GM18870 (cell line): ENCODE results near the gene HPSE2.
"Not testable (repeated sequence)": the region's sequence is repeated elsewhere in the genome, so short reads cannot be mapped to it uniquely, and the experiment has no call there.

Experiments used
- ATAC-seq: cut with Tn5 transposase; IDR thresholded peaks from one replicate; pipeline ENCODE4 v1.9.1; 2021; ENCODE audit warnings: moderate library complexity; ENCODE audit not compliant: unreplicated experiment

Gene HPSE2

GRCh38 chr10:99170116-99170675 lies 65.5 kb downstream of the HPSE2 start:
- ATAC-seq, result no peak

- no peak for ATAC-seq
Observed at GRCh38 chr10:99161165-99161564, 74.5 kb downstream of the HPSE2 start.

GRCh38 chr10:99143651-99144050 lies 92.0 kb downstream of the HPSE2 start:
- no peak for ATAC-seq

- ATAC-seq, result no peak
Observed at GRCh38 chr10:99143011-99143410, 92.6 kb downstream of the HPSE2 start.

- not testable (repeated sequence) for ATAC-seq
Observed at GRCh38 chr10:99132897-99133296, 102.8 kb downstream of the HPSE2 start.

GRCh38 chr10:99125879-99126278 lies 109.8 kb downstream of the HPSE2 start:
- no peak for ATAC-seq

GRCh38 chr10:99124376-99124775 lies 111.3 kb downstream of the HPSE2 start:
- no peak for ATAC-seq

- ATAC-seq, result no peak
Observed at GRCh38 chr10:99123851-99124250, 111.8 kb downstream of the HPSE2 start.

GRCh38 chr10:99123336-99123735 lies 112.3 kb downstream of the HPSE2 start:
- ATAC-seq, result no peak

- ATAC-seq, result no peak
Observed at GRCh38 chr10:99119258-99119748, 116.3 kb downstream of the HPSE2 start.

- no peak for ATAC-seq
Observed at GRCh38 chr10:99115703-99116102, 119.9 kb downstream of the HPSE2 start.

- no peak for ATAC-seq
Observed at GRCh38 chr10:99085358-99085757, 150.3 kb downstream of the HPSE2 start.

GRCh38 chr10:99084161-99084560 lies 151.5 kb downstream of the HPSE2 start:
- no peak for ATAC-seq

GRCh38 chr10:99080275-99080945 lies 155.2 kb downstream of the HPSE2 start:
- ATAC-seq, result no peak

- no peak for ATAC-seq
Observed at GRCh38 chr10:99062591-99062990, 173.1 kb downstream of the HPSE2 start.

GRCh38 chr10:99058762-99059161 lies 176.9 kb downstream of the HPSE2 start:
- no peak for ATAC-seq

GRCh38 chr10:99057936-99058690 lies 177.5 kb downstream of the HPSE2 start:
- ATAC-seq, result no peak

GRCh38 chr10:99045671-99046070 lies 190.0 kb downstream of the HPSE2 start:
- no peak for ATAC-seq

- ATAC-seq, result no peak
Observed at GRCh38 chr10:99042051-99042771, 193.4 kb downstream of the HPSE2 start.

GRCh38 chr10:99041468-99041867 lies 194.2 kb downstream of the HPSE2 start:
- no peak for ATAC-seq

- no peak for ATAC-seq
Observed at GRCh38 chr10:99013885-99014284, 221.8 kb downstream of the HPSE2 start.
